HEK293 (cell line): ENCODE measurements around the gene INO80B.
A peak's percentile ranks its signal among the peaks of the same experiment; 100 is the strongest.

Experiments used
- HOXC10 ChIP-seq: sonication (generic); formaldehyde crosslinking; IDR thresholded peaks from 2 replicates; pipeline ENCODE4 v1.8.1; 2023; ENCODE audit warnings: mild to moderate bottlenecking, missing genetic modification reagents
- SP3 ChIP-seq: fragments of 450-650 bp; formaldehyde crosslinking; IDR thresholded peaks from 2 replicates; pipeline ENCODE4 v1.5.1; 2016; ENCODE audit warnings: missing biosample characterization, missing genetic modification characterization
- ZBTB1 ChIP-seq: fragments of 450-650 bp; formaldehyde crosslinking; IDR thresholded peaks from 2 replicates; pipeline ENCODE4 v1.5.1; 2016; ENCODE audit warnings: missing biosample characterization, missing genetic modification characterization
- ZFHX2 ChIP-seq: fragments of 450-650 bp; formaldehyde crosslinking; conservative IDR thresholded peaks from 2 replicates; pipeline ENCODE4 v1.5.1; 2016; ENCODE audit warnings: missing biosample characterization, missing genetic modification characterization
- ZNF112 ChIP-seq: fragments of 450-650 bp; formaldehyde crosslinking; IDR thresholded peaks from 2 replicates; pipeline ENCODE4 v1.5.0; 2017; ENCODE audit warnings: missing biosample characterization, missing genetic modification characterization
- ZNF121 ChIP-seq: fragments of 450-650 bp; formaldehyde crosslinking; IDR thresholded peaks from 2 replicates; pipeline ENCODE4 v1.5.1; 2016; ENCODE audit warnings: missing biosample characterization, missing genetic modification characterization
- ZNF146 ChIP-seq: fragments of 450-650 bp; formaldehyde crosslinking; IDR thresholded peaks from 2 replicates; pipeline ENCODE4 v1.5.1; 2016; ENCODE audit warnings: missing biosample characterization, missing genetic modification characterization
- ZNF214 ChIP-seq: fragments of 450-650 bp; formaldehyde crosslinking; IDR thresholded peaks from 2 replicates; pipeline ENCODE4 v1.5.1; 2017; ENCODE audit warnings: missing biosample characterization, mild to moderate bottlenecking, missing genetic modification characterization, borderline replicate concordance
- ZNF416 ChIP-seq: fragments of 450-650 bp; formaldehyde crosslinking; IDR thresholded peaks from 2 replicates; pipeline ENCODE4 v1.5.1; 2016; ENCODE audit warnings: missing biosample characterization, missing genetic modification characterization
- ZNF501 ChIP-seq: fragments of 450-650 bp; formaldehyde crosslinking; IDR thresholded peaks from 2 replicates; pipeline ENCODE4 v1.5.1; 2016; ENCODE audit warnings: missing biosample characterization, missing genetic modification characterization
- ZNF510 ChIP-seq: fragments of 450-650 bp; formaldehyde crosslinking; IDR thresholded peaks from 2 replicates; pipeline ENCODE4 v1.5.1; 2018; ENCODE audit warnings: mild to moderate bottlenecking, missing genetic modification characterization, missing biosample characterization; ENCODE audit not compliant: insufficient replicate concordance
- ZNF548 ChIP-seq: fragments of 450-650 bp; formaldehyde crosslinking; IDR thresholded peaks from 2 replicates; pipeline ENCODE4 v1.5.1; 2016; ENCODE audit warnings: missing biosample characterization, missing genetic modification characterization
- ZNF747 ChIP-seq: fragments of 450-650 bp; formaldehyde crosslinking; IDR thresholded peaks from 2 replicates; pipeline ENCODE4 v1.5.1; 2016; ENCODE audit warnings: missing biosample characterization, missing genetic modification characterization
- ZNF791 ChIP-seq: fragments of 450-650 bp; formaldehyde crosslinking; IDR thresholded peaks from 2 replicates; pipeline ENCODE4 v1.5.1; 2016; ENCODE audit warnings: missing biosample characterization, missing genetic modification characterization
- ZXDB ChIP-seq: fragments of 450-650 bp; formaldehyde crosslinking; IDR thresholded peaks from 2 replicates; pipeline ENCODE4 v1.5.1; 2016; ENCODE audit warnings: missing biosample characterization, missing genetic modification characterization
- TF ChIP-seq, protein P1 (sequence below): fragments of 450-650 bp; formaldehyde crosslinking; IDR thresholded peaks from 2 replicates; pipeline ENCODE4 v1.5.1; 2017; ENCODE audit warnings: missing biosample characterization, missing genetic modification characterization
- TF ChIP-seq, protein P2 (sequence below): IDR thresholded peaks from 2 replicates; pipeline ENCODE4 v1.6.1; 2011; ENCODE audit warnings: mild to moderate bottlenecking, low read depth, low read length, borderline replicate concordance
- TF ChIP-seq, protein P3 (sequence below): fragments of 450-650 bp; formaldehyde crosslinking; IDR thresholded peaks from 2 replicates; pipeline ENCODE4 v1.5.1; 2017; ENCODE audit warnings: missing biosample characterization, missing genetic modification characterization
- TF ChIP-seq, protein P4 (sequence below): fragments of 450-650 bp; formaldehyde crosslinking; IDR thresholded peaks from 2 replicates; pipeline ENCODE4 v1.5.1; 2016; ENCODE audit warnings: missing biosample characterization, missing genetic modification characterization, borderline replicate concordance
- TF ChIP-seq, protein P5 (sequence below): fragments of 450-650 bp; IDR thresholded peaks from 2 replicates; pipeline ENCODE4 v1.5.1; 2018; ENCODE audit warnings: missing biosample characterization, missing genetic modification characterization
- TF ChIP-seq, protein P6 (sequence below): sonication (generic); formaldehyde crosslinking; IDR thresholded peaks from 2 replicates; pipeline ENCODE4 v1.8.1; 2022; ENCODE audit warnings: mild to moderate bottlenecking, moderate library complexity, missing genetic modification reagents

INO80B gene

DNA sequence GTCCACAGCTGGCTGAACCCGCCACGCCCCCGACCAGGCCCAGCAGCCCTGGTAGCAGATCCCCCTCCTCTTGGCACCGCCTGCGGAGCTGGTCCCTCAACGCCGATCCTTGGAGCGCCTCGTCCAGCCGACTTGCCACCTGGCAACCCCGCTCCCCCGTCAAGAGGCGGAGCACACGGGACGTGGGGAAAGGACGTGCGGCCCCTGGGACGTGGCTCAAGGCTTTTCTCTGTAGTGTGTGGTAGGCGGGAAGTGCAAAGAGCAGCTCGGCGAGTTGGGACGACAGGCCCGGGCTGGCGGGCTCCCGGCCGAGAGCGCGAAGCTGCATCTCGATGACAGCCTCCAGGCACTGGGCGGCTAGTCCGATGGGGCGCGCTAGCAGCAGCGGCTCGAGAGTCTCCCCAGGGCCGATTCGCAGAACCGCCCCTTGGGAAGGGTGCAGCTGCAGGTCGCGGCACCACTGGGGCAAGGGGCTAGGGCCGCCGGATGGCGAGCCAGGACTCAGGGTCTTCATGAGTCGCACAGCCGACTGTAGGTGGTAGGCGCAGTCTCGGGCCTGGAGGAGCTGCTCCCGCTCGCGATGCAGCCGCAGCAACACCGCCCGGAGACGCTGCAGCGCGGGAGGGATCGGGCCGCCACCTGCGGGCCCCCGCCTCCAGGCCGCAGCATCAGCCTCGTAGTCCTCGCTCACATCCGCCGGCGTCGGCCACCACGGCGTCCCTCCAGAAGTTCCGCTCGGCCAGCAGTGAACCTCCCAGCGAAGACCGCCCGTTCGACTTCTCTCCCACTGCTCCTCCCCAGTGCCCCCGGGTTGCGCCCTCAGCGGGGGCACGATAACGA is 27.3 kb downstream of the INO80B start (continued):
- TF ChIP-seq ZNF501, result no peak
- no peak for TF ChIP-seq ZNF510 (tag by site-specific recombination)
- no peak for TF ChIP-seq ZNF548 (tag by site-specific recombination)
- no peak for TF ChIP-seq ZNF121 (tag by site-specific recombination)
- TF ChIP-seq ZNF214 (tag by site-specific recombination), result no peak
- TF ChIP-seq ZNF747 (tag by site-specific recombination), result no peak
- TF ChIP-seq HOXC10, result no peak; the same call in 1 of the 2 replicates
- no peak for TF ChIP-seq ZNF416
- TF ChIP-seq ZFHX2 (tag by site-specific recombination), result 0 out of 2 replicates have a peak, but pooled peaks have one; percentile 36
- TF ChIP-seq ZNF791, result no peak
- TF ChIP-seq, protein P1, sequence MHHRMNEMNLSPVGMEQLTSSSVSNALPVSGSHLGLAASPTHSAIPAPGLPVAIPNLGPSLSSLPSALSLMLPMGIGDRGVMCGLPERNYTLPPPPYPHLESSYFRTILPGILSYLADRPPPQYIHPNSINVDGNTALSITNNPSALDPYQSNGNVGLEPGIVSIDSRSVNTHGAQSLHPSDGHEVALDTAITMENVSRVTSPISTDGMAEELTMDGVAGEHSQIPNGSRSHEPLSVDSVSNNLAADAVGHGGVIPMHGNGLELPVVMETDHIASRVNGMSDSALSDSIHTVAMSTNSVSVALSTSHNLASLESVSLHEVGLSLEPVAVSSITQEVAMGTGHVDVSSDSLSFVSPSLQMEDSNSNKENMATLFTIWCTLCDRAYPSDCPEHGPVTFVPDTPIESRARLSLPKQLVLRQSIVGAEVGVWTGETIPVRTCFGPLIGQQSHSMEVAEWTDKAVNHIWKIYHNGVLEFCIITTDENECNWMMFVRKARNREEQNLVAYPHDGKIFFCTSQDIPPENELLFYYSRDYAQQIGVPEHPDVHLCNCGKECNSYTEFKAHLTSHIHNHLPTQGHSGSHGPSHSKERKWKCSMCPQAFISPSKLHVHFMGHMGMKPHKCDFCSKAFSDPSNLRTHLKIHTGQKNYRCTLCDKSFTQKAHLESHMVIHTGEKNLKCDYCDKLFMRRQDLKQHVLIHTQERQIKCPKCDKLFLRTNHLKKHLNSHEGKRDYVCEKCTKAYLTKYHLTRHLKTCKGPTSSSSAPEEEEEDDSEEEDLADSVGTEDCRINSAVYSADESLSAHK (tag by site-specific recombination), result no peak
- TF ChIP-seq, protein P2, sequence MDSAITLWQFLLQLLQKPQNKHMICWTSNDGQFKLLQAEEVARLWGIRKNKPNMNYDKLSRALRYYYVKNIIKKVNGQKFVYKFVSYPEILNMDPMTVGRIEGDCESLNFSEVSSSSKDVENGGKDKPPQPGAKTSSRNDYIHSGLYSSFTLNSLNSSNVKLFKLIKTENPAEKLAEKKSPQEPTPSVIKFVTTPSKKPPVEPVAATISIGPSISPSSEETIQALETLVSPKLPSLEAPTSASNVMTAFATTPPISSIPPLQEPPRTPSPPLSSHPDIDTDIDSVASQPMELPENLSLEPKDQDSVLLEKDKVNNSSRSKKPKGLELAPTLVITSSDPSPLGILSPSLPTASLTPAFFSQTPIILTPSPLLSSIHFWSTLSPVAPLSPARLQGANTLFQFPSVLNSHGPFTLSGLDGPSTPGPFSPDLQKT, result no peak
- TF ChIP-seq, protein P3, sequence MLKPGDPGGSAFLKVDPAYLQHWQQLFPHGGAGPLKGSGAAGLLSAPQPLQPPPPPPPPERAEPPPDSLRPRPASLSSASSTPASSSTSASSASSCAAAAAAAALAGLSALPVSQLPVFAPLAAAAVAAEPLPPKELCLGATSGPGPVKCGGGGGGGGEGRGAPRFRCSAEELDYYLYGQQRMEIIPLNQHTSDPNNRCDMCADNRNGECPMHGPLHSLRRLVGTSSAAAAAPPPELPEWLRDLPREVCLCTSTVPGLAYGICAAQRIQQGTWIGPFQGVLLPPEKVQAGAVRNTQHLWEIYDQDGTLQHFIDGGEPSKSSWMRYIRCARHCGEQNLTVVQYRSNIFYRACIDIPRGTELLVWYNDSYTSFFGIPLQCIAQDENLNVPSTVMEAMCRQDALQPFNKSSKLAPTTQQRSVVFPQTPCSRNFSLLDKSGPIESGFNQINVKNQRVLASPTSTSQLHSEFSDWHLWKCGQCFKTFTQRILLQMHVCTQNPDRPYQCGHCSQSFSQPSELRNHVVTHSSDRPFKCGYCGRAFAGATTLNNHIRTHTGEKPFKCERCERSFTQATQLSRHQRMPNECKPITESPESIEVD (tag by site-specific recombination), result no peak
- TF ChIP-seq ZXDB (tag by site-specific recombination), result peak; percentile 0; the same call in 1 of the 2 replicates
- no peak for TF ChIP-seq SP3 (tag by site-specific recombination)
- TF ChIP-seq, protein P4, sequence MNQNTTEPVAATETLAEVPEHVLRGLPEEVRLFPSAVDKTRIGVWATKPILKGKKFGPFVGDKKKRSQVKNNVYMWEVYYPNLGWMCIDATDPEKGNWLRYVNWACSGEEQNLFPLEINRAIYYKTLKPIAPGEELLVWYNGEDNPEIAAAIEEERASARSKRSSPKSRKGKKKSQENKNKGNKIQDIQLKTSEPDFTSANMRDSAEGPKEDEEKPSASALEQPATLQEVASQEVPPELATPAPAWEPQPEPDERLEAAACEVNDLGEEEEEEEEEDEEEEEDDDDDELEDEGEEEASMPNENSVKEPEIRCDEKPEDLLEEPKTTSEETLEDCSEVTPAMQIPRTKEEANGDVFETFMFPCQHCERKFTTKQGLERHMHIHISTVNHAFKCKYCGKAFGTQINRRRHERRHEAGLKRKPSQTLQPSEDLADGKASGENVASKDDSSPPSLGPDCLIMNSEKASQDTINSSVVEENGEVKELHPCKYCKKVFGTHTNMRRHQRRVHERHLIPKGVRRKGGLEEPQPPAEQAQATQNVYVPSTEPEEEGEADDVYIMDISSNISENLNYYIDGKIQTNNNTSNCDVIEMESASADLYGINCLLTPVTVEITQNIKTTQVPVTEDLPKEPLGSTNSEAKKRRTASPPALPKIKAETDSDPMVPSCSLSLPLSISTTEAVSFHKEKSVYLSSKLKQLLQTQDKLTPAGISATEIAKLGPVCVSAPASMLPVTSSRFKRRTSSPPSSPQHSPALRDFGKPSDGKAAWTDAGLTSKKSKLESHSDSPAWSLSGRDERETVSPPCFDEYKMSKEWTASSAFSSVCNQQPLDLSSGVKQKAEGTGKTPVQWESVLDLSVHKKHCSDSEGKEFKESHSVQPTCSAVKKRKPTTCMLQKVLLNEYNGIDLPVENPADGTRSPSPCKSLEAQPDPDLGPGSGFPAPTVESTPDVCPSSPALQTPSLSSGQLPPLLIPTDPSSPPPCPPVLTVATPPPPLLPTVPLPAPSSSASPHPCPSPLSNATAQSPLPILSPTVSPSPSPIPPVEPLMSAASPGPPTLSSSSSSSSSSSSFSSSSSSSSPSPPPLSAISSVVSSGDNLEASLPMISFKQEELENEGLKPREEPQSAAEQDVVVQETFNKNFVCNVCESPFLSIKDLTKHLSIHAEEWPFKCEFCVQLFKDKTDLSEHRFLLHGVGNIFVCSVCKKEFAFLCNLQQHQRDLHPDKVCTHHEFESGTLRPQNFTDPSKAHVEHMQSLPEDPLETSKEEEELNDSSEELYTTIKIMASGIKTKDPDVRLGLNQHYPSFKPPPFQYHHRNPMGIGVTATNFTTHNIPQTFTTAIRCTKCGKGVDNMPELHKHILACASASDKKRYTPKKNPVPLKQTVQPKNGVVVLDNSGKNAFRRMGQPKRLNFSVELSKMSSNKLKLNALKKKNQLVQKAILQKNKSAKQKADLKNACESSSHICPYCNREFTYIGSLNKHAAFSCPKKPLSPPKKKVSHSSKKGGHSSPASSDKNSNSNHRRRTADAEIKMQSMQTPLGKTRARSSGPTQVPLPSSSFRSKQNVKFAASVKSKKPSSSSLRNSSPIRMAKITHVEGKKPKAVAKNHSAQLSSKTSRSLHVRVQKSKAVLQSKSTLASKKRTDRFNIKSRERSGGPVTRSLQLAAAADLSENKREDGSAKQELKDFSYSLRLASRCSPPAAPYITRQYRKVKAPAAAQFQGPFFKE (tag by site-specific recombination), result peak; percentile 83; the same call in 1 of the 2 replicates
- TF ChIP-seq, protein P5, sequence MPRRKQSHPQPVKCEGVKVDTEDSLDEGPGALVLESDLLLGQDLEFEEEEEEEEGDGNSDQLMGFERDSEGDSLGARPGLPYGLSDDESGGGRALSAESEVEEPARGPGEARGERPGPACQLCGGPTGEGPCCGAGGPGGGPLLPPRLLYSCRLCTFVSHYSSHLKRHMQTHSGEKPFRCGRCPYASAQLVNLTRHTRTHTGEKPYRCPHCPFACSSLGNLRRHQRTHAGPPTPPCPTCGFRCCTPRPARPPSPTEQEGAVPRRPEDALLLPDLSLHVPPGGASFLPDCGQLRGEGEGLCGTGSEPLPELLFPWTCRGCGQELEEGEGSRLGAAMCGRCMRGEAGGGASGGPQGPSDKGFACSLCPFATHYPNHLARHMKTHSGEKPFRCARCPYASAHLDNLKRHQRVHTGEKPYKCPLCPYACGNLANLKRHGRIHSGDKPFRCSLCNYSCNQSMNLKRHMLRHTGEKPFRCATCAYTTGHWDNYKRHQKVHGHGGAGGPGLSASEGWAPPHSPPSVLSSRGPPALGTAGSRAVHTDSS (tag by site-specific recombination), result no peak
- TF ChIP-seq, protein P6, sequence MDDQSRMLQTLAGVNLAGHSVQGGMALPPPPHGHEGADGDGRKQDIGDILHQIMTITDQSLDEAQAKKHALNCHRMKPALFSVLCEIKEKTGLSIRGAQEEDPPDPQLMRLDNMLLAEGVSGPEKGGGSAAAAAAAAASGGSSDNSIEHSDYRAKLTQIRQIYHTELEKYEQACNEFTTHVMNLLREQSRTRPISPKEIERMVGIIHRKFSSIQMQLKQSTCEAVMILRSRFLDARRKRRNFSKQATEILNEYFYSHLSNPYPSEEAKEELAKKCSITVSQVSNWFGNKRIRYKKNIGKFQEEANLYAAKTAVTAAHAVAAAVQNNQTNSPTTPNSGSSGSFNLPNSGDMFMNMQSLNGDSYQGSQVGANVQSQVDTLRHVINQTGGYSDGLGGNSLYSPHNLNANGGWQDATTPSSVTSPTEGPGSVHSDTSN (CRISPR knock-in tag), result peak; percentile 78
- no peak for TF ChIP-seq ZNF146 (tag by site-specific recombination)
- no peak for TF ChIP-seq ZNF112 (tag by site-specific recombination)
- TF ChIP-seq ZBTB1 (tag by site-specific recombination), result no peak
